GM18861 (cell line): Measurements from ENCODE around the gene TP73.

ENCODE experiments used
- ATAC-seq: cut with Tn5 transposase; IDR thresholded peaks from one replicate; pipeline ENCODE4 v1.9.1; 2021; ENCODE audit not compliant: unreplicated experiment

The TP73 gene

GRCh38 chr1:3671371-3672180 lies 19.3 kb downstream of the TP73 start:
- no peak for ATAC-seq

- ATAC-seq = no peak
Measured at GRCh38 chr1:3672231-3672970, 20.1 kb downstream of the TP73 start.

- ATAC-seq = no peak
Measured at GRCh38 chr1:3672971-3673361, 20.6 kb downstream of the TP73 start.

- no peak for ATAC-seq
Measured at GRCh38 chr1:3673381-3674099, 21.2 kb downstream of the TP73 start.

GRCh38 chr1:3674100-3675094 lies 22.1 kb downstream of the TP73 start:
- ATAC-seq = no peak

GRCh38 chr1:3675436-3675835 lies 23.1 kb downstream of the TP73 start:
- no peak for ATAC-seq

- peak; percentile 47 for ATAC-seq
Measured at GRCh38 chr1:3676581-3677470, 24.5 kb downstream of the TP73 start.

GRCh38 chr1:3677484-3677883 lies 25.2 kb downstream of the TP73 start:
- peak; percentile 7 for ATAC-seq

GRCh38 chr1:3678361-3679097 lies 26.2 kb downstream of the TP73 start:
- no peak for ATAC-seq

- ATAC-seq = no peak
Measured at GRCh38 chr1:3679098-3679555, 26.8 kb downstream of the TP73 start.

GRCh38 chr1:3679799-3680453 lies 27.6 kb downstream of the TP73 start:
- no peak for ATAC-seq

- no peak for ATAC-seq
Measured at GRCh38 chr1:3680488-3681230, 28.3 kb downstream of the TP73 start.

- no peak for ATAC-seq
Measured at GRCh38 chr1:3681231-3681897, 29.0 kb downstream of the TP73 start.

- no peak for ATAC-seq
Measured at GRCh38 chr1:3681898-3682806, 29.8 kb downstream of the TP73 start.

GRCh38 chr1:3683197-3683596 lies 30.9 kb downstream of the TP73 start:
- ATAC-seq = no peak

- ATAC-seq = no peak
Measured at GRCh38 chr1:3683992-3684391, 31.7 kb downstream of the TP73 start.
